Gastroesophageal sphincter (tissue), 4 donors: ENCODE results near the gene PSME3. TPM values are rescaled to one million over a fixed set of nuclear protein-coding genes. Genes with fewer than 3 reads are reported as not detected.

Experiments
- ATAC-seq: fragments of 150-250 bp; one replicate; pipeline ENCODE4 v1.9.1; 2016; ENCODE audit warnings: mild to moderate bottlenecking, moderate library complexity
- H3K27ac ChIP-seq, 4 donors: fragments of 200-600 bp; sonication (generic) in 3 of 4; 1 replicate in 3 of 4; 2 replicates in 1 of 4; pipeline ENCODE4 v1.5.1; 2016 to 2019
- H3K27me3 ChIP-seq: fragments of 200-600 bp; sonication (generic); one replicate; pipeline ENCODE4 v1.5.1; 2019
- H3K36me3 ChIP-seq, 2 donors: fragments of 200-600 bp; sonication (generic); one replicate each; pipeline ENCODE4 v1.5.1; 2019; ENCODE audit warnings: control low read depth in 1 of 2
- H3K4me1 ChIP-seq, 3 donors: fragments of 200-600 bp; sonication (generic); 1 replicate in 2 of 3; 2 replicates in 1 of 3; pipeline ENCODE4 v1.5.1; 2016 to 2019; ENCODE audit warnings: control low read depth in 2 of 3
- H3K4me3 ChIP-seq, 2 donors: fragments of 200-600 bp; sonication (generic); one replicate each; pipeline ENCODE4 v1.5.1; 2019; ENCODE audit warnings: mild to moderate bottlenecking in 1 of 2, moderate library complexity in 1 of 2
- H3K9me3 ChIP-seq, 3 donors: fragments of 200-600 bp; sonication (generic); one replicate each; pipeline ENCODE4 v1.5.1; 2017 to 2019; ENCODE audit warnings: control low read depth in 2 of 3
- CTCF ChIP-seq, 4 experiments: fragments of 200-600 bp in 2 of 4; fragments of 450-650 bp in 2 of 4; sonication (generic) in 1 of 4; IDR thresholded peaks; one replicate each; pipeline ENCODE4 v1.5.1; 2017 to 2019; ENCODE audit warnings: antibody characterized with exemption in 4 of 4, mild to moderate bottlenecking in 2 of 4, moderate library complexity in 2 of 4
- EP300 ChIP-seq: sonication (generic); formaldehyde crosslinking; IDR thresholded peaks from one replicate; pipeline ENCODE4 v1.6.1; 2017; ENCODE audit warnings: antibody characterized with exemption, mild to moderate bottlenecking
- POLR2A ChIP-seq, 2 donors: fragments of 450-650 bp; IDR thresholded peaks; one replicate each; pipeline ENCODE4 v1.6.1; 2017; ENCODE audit warnings: antibody characterized with exemption in 2 of 2, mild to moderate bottlenecking in 2 of 2, moderate library complexity in 1 of 2
- POLR2AphosphoS5 ChIP-seq: sonication (generic); formaldehyde crosslinking; IDR thresholded peaks from one replicate; pipeline ENCODE4 v1.6.1; 2017; ENCODE audit warnings: antibody characterized with exemption
- WGBS, 2 donors: methylation state at CpG; one replicate each; pipeline ENCODE4 v1.1.5; 2018; ENCODE audit warnings: low coverage in 1 of 2; 5-methylcytosine and 5-hydroxymethylcytosine counted together
- total RNA-seq, 4 donors: library from RNA; depleted of rRNA; stranded (reverse); fragments of >200 nt; gene quantifications; one replicate each; pipeline ENCODE4 v1.1.0, GENCODE V29; 2016

Gene PSME3
- total RNA-seq, 4 donors from 2014 or later: 60.7 to 109 (median 82.0) TPM

GRCh38 chr17:42844761-42845555 is 11.8 kb downstream of the PSME3 start:
- H3K9me3 ChIP-seq: no peaks in the 10 kb centered on the region
- H3K4me1 ChIP-seq: peaks cover 0 to 52% (median 8%) of the 10 kb centered on the region in 3 donors
- peaks cover 0 to 60% of the 10 kb centered on the region in 2 donors for H3K36me3 ChIP-seq
- H3K27me3 ChIP-seq: no peaks in the 10 kb centered on the region
- H3K27ac ChIP-seq: peak overlapping the region in 3 of 4 donors; percentile 29 to 66 (median 59)
- ATAC-seq: no peak
- no peak overlapping the region for H3K4me3 ChIP-seq
- TF ChIP-seq POLR2A (IDR thresholded peaks at IDR 0.05) (no peak), EP300 (no peak), POLR2AphosphoS5 (no peak), CTCF (IDR thresholded peaks at IDR 0.05) (no peak)
- WGBS, 2 donors: 86 to 93% methylated on average over 1 to 6 of the region's 24 CpGs

GRCh38 chr17:42845556-42845917 is 12.3 kb downstream of the PSME3 start:
- Histone ChIP-seq H3K27me3 (no peaks in the 10 kb centered on the region), H3K9me3 (no peaks in the 10 kb centered on the region), H3K4me3 (no peak overlapping the region), H3K4me1 (peaks cover 0 to 58% (median 11%) of the 10 kb centered on the region in 3 donors), H3K27ac (peak overlapping the region in 3 of 4 donors; percentile 56 to 66 (median 59)), H3K36me3 (peaks cover 0 to 55% of the 10 kb centered on the region in 2 donors)
- TF ChIP-seq EP300 (no peak), CTCF (IDR thresholded peaks at IDR 0.05) (no peak), POLR2AphosphoS5 (no peak), POLR2A (IDR thresholded peaks at IDR 0.05) (no peak)
- ATAC-seq: no peak
- WGBS, 2 donors: 95% methylated on average over 3 of the region's 12 CpGs; no CpG with 5 or more reads in 1 of the 2 donors

- WGBS, 2 donors: 63% methylated on average over 2 of the region's 7 CpGs; no CpG with 5 or more reads in 1 of the 2 donors
These were observed 12.9 kb downstream of the PSME3 start for GRCh38 chr17:42845918-42846593.

GRCh38 chr17:42846594-42847280 is 13.5 kb downstream of the PSME3 start:
- H3K4me1 ChIP-seq: peaks cover 0 to 63% (median 13%) of the 10 kb centered on the region in 3 donors
- TF ChIP-seq EP300: no peak
- peak; percentile 59 for TF ChIP-seq POLR2AphosphoS5
- no peak for TF ChIP-seq POLR2A (IDR thresholded peaks at IDR 0.05)
- H3K27me3 ChIP-seq: no peaks in the 10 kb centered on the region
- H3K4me3 ChIP-seq: no peak overlapping the region
- WGBS, 2 donors: 56 to 68% methylated on average over 5 to 8 of the region's 9 CpGs
- H3K27ac ChIP-seq: peak overlapping the region in 3 of 4 donors; percentile 56 to 66 (median 59)
- peak; percentile 56 for ATAC-seq
- peaks cover 0 to 43% of the 10 kb centered on the region in 2 donors for H3K36me3 ChIP-seq
- H3K9me3 ChIP-seq: no peaks in the 10 kb centered on the region

More at GRCh38 chr17:42845918-42846593, 12.9 kb downstream of the PSME3 start:
- Histone ChIP-seq H3K4me1 (peaks cover 0 to 62% (median 13%) of the 10 kb centered on the region in 3 donors), H3K4me3 (no peak overlapping the region), H3K9me3 (no peaks in the 10 kb centered on the region), H3K27me3 (no peaks in the 10 kb centered on the region), H3K27ac (peak overlapping the region in 3 of 4 donors; percentile 56 to 66 (median 59)), H3K36me3 (peaks cover 0 to 50% of the 10 kb centered on the region in 2 donors)
- peak; percentile 11 for ATAC-seq
- no peak for TF ChIP-seq EP300
- TF ChIP-seq POLR2A (IDR thresholded peaks at IDR 0.05): no peak
- TF ChIP-seq POLR2AphosphoS5: no peak
- TF ChIP-seq CTCF (IDR thresholded peaks at IDR 0.05): no peak

GRCh38 chr17:42848093-42848492 is 14.9 kb downstream of the PSME3 start:
- WGBS, 2 donors: 78 to 100% methylated on average over 1 to 3 of the region's 3 CpGs
- ATAC-seq: no peak

More at GRCh38 chr17:42848093-42848492, 14.9 kb downstream of the PSME3 start:
- peaks cover 0 to 71% (median 13%) of the 10 kb centered on the region in 3 donors for H3K4me1 ChIP-seq
- H3K27ac ChIP-seq: no peak overlapping the region
- peaks cover 0 to 29% of the 10 kb centered on the region in 2 donors for H3K36me3 ChIP-seq
- TF ChIP-seq POLR2A (IDR thresholded peaks at IDR 0.05) (no peak), CTCF (IDR thresholded peaks at IDR 0.05) (no peak), EP300 (no peak), POLR2AphosphoS5 (no peak)
- H3K9me3 ChIP-seq: no peaks in the 10 kb centered on the region
- no peak overlapping the region for H3K4me3 ChIP-seq
- H3K27me3 ChIP-seq: no peaks in the 10 kb centered on the region
